Measurements from ENCODE around the gene CCHCR1. TPM values are rescaled to one million over a fixed set of nuclear protein-coding genes. Genes with fewer than 3 reads are reported as not detected.

The CCHCR1 gene
- total and polyA plus RNA-seq, 9 of the 15 experiments (the other 6 are each of a cell fraction or from before 2014, with no cell fraction given) = 1.2 to 47.3 (median 32.0) TPM

GRCh38 chr6:31197559-31198305 lies 40.1 kb upstream of the CCHCR1 start (continued):
- TF ChIP-seq ZNF197 (CRISPR knock-in tag; IDR thresholded peaks at IDR 0.05; ENCODE audit: low read depth) (no peak), PKNOX1 (IDR thresholded peaks at IDR 0.05) (peak; percentile 93), RCOR1 (IDR thresholded peaks at IDR 0.05; ENCODE audit: borderline replicate concordance in 1 of 2, low read depth in 2 of 2, low read length in 2 of 2) (peak in 1 of 2 experiments; percentile 4; a peak in 1 of 4 replicates), ZBTB1 (CRISPR knock-in tag; IDR thresholded peaks at IDR 0.05; ENCODE audit: borderline replicate concordance, low read depth) (no peak), BMI1 (IDR thresholded peaks at IDR 0.05; ENCODE audit: low read length) (no peak), FOXM1 (IDR thresholded peaks at IDR 0.05; ENCODE audit: low read depth) (peak; percentile 91), FOXM1 (CRISPR knock-in tag; IDR thresholded peaks at IDR 0.05; ENCODE audit: low read depth) (no peak; the same call in 1 of the 2 replicates), ZC3H11A (IDR thresholded peaks at IDR 0.05; ENCODE audit: low read depth, low read length) (no peak), SMC3 (conservative IDR thresholded peaks at IDR 0.05; ENCODE audit: insufficient read depth, low read depth, low read length) (no peak), ELF1 (tag; IDR thresholded peaks at IDR 0.05) (peak; percentile 84), TAF1 (IDR thresholded peaks at IDR 0.05; ENCODE audit: control insufficient read depth, extremely low read depth, insufficient read depth, low read length, severe bottlenecking) (peak; percentile 74), WHSC1 (IDR thresholded peaks at IDR 0.05; ENCODE audit: low read length) (no peak), CEBPG (CRISPR knock-in tag; IDR thresholded peaks at IDR 0.05) (no peak), CEBPG (tag; conservative IDR thresholded peaks at IDR 0.05 in 1 of 2, IDR thresholded peaks at IDR 0.05 in 1 of 2) (0 out of 4 replicates have a peak, but pooled peaks of 1 of the 2 experiments have one; percentile 51), SP1 (CRISPR knock-in tag; IDR thresholded peaks at IDR 0.05) (peak; percentile 70), PTRF (tag; IDR thresholded peaks at IDR 0.05) (no peak), CREM (IDR thresholded peaks at IDR 0.05; ENCODE audit: low read depth) (peak; percentile 75; the same call in 1 of the 2 replicates), PATZ1 (CRISPR knock-in tag; IDR thresholded peaks at IDR 0.05; ENCODE audit: borderline replicate concordance) (no peak)
